Ishikawa (cell line): ENCODE measurements around the gene HCFC1.

ENCODE experiments used
- CEBPB ChIP-seq: IDR thresholded peaks from 2 replicates; pipeline ENCODE4 v1.6.1; 2012
- CREB1 ChIP-seq: IDR thresholded peaks from 2 replicates; pipeline ENCODE4 v1.6.1; 2012; ENCODE audit warnings: low read depth
- EGR1 ChIP-seq: IDR thresholded peaks from 2 replicates; pipeline ENCODE4 v1.6.1; 2012
- EP300 ChIP-seq: IDR thresholded peaks from 2 replicates; pipeline ENCODE4 v1.6.1; 2012; ENCODE audit warnings: borderline replicate concordance
- FOXM1 ChIP-seq: IDR thresholded peaks from 2 replicates; pipeline ENCODE4 v1.6.1; 2012; ENCODE audit warnings: low read depth, borderline replicate concordance
- MAX ChIP-seq: IDR thresholded peaks from 2 replicates; pipeline ENCODE4 v1.6.1; 2012
- NFIC ChIP-seq: IDR thresholded peaks from 2 replicates; pipeline ENCODE4 v1.6.1; 2012
- RAD21 ChIP-seq: IDR thresholded peaks from 2 replicates; pipeline ENCODE4 v1.6.1; 2012; ENCODE audit warnings: low read depth
- REST ChIP-seq: IDR thresholded peaks from 2 replicates; pipeline ENCODE4 v1.6.1; 2012; ENCODE audit warnings: low read depth, mild to moderate bottlenecking
- TAF1 ChIP-seq: IDR thresholded peaks from 2 replicates; pipeline ENCODE4 v1.6.1; 2012; ENCODE audit warnings: low read depth, mild to moderate bottlenecking
- TCF12 ChIP-seq: IDR thresholded peaks from 2 replicates; pipeline ENCODE4 v1.6.1; 2012; ENCODE audit warnings: low read depth
- TEAD4 ChIP-seq: IDR thresholded peaks from 2 replicates; pipeline ENCODE4 v1.6.1; 2012
- YY1 ChIP-seq: IDR thresholded peaks from 2 replicates; pipeline ENCODE4 v1.6.1; 2012; ENCODE audit warnings: low read depth
- ZBTB7A ChIP-seq: IDR thresholded peaks from 2 replicates; pipeline ENCODE4 v1.6.1; 2012; ENCODE audit warnings: low read depth
- TF ChIP-seq, protein P1 (sequence below): IDR thresholded peaks from 2 replicates; pipeline ENCODE4 v1.6.1; 2012

HCFC1 gene

GRCh38 chrX:153989973-153990655 is 18.5 kb upstream of the HCFC1 start:
- TF ChIP-seq YY1 (no peak), ZBTB7A (no peak), FOXM1 (no peak), REST (no peak), TCF12 (no peak)

DNA sequence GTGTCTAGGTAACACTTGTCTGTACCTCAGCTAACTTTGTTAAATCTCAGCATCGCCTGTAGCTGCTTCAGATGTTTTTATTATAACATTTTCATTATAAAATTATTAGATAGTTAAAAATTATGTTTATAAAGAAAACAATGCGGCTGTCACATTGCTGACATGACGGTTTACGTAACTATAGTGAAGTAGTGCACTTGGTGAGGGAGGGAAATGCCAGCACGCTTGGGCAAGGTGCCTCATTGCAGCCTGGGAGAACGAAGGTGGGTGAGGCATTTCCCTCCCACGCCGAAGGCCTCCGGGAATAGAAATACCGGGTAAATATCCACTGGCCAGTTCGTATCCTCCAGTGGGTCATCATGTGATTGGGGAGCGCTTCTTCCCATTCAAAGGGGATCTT is 16.9 kb upstream of the HCFC1 start:
- TF ChIP-seq EGR1 (no peak), YY1 (no peak)

GRCh38 chrX:153984351-153985178 is 12.9 kb upstream of the HCFC1 start:
- no peak for TF ChIP-seq FOXM1
- no peak for TF ChIP-seq REST
- TF ChIP-seq TCF12: no peak
- TF ChIP-seq EP300: no peak
- no peak for TF ChIP-seq RAD21
- no peak for TF ChIP-seq TEAD4
- TF ChIP-seq CREB1: no peak
- TF ChIP-seq ZBTB7A: no peak
- no peak for TF ChIP-seq CEBPB
- TF ChIP-seq EGR1: no peak
- TF ChIP-seq, protein P1, sequence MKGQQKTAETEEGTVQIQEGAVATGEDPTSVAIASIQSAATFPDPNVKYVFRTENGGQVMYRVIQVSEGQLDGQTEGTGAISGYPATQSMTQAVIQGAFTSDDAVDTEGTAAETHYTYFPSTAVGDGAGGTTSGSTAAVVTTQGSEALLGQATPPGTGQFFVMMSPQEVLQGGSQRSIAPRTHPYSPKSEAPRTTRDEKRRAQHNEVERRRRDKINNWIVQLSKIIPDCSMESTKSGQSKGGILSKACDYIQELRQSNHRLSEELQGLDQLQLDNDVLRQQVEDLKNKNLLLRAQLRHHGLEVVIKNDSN: no peak
- TF ChIP-seq NFIC: no peak
- TF ChIP-seq MAX: no peak
- TF ChIP-seq YY1: no peak
- TF ChIP-seq TAF1: no peak

DNA sequence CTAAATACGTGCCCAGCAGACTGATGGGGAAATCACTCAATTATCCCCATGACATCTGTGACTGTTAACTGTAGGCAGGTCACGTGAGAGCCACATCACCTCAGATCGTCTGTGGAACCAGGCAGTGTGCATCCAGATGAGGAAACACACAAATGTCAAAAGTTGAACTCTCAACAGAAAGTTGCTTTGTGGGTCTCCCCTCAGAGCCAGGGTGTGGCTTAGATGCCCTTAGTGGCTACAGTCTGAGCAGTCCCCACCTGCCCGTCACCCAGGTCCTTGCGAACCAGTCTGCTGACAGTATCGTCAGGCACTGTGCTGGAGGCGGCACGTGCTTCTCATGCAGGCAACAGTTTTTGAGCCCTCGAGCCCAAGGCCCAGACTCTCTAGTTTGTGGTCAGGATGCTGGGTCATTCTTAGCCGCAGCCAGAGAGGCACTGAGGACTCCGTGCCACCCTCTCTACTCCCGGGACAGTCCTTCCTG is 11.7 kb upstream of the HCFC1 start:
- TF ChIP-seq, protein P1: no peak

DNA sequence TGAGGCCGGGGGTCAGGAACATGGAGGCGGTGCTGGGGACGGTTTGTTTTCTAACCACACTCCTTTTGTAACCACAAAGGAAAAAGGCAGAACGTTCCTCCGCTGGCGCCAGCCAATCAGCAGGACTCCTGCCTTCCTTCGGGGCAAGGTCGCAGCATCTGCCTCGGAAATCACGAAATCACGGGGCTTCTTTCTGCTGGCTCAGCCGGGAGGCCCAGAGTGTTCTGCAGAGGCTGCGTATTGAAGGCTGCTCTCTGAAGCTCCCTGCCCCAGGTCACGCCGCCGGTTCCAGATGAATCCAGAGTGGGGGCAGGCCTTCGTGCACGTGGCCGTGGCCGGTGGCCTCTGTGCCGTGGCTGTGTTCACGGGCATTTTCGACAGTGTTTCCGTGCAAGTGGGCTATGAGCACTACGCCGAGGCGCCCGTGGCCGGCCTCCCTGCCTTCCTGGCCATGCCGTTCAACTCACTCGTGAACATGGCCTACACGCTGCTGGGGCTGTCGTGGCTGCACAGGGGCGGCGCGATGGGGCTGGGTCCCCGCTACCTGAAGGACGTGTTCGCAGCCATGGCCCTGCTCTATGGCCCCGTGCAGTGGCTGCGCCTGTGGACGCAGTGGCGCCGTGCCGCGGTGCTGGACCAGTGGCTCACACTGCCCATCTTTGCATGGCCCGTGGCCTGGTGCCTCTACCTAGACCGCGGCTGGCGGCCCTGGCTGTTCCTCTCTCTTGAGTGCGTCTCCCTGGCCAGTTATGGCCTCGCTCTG is 10.3 kb upstream of the HCFC1 start:
- no peak for TF ChIP-seq RAD21
- TF ChIP-seq FOXM1: no peak
- no peak for TF ChIP-seq MAX
- no peak for TF ChIP-seq TCF12
- TF ChIP-seq NFIC: no peak
- TF ChIP-seq EP300: no peak
- no peak for TF ChIP-seq YY1
- TF ChIP-seq EGR1: no peak
- TF ChIP-seq TAF1: no peak
- TF ChIP-seq ZBTB7A: no peak
- no peak for TF ChIP-seq CREB1
- TF ChIP-seq, protein P1: no peak
- no peak for TF ChIP-seq REST
- no peak for TF ChIP-seq TEAD4
